GM10266 (cell line): ENCODE measurements around the gene CA5A.

Source experiments
- DNase-seq: peaks from one replicate; pipeline ENCODE4 v3.0.0; 2012; ENCODE audit errors: extremely low spot score
- TF ChIP-seq, protein P1 (sequence below): IDR thresholded peaks from 2 replicates; pipeline ENCODE4 v1.5.1; 2012; ENCODE audit warnings: mild to moderate bottlenecking, low read depth; ENCODE audit not compliant: control insufficient read depth, insufficient read depth; ENCODE audit errors: missing control alignments

The CA5A gene

GRCh38 chr16:87845213-87845612 is 91.1 kb downstream of the CA5A start:
- TF ChIP-seq, protein P1, sequence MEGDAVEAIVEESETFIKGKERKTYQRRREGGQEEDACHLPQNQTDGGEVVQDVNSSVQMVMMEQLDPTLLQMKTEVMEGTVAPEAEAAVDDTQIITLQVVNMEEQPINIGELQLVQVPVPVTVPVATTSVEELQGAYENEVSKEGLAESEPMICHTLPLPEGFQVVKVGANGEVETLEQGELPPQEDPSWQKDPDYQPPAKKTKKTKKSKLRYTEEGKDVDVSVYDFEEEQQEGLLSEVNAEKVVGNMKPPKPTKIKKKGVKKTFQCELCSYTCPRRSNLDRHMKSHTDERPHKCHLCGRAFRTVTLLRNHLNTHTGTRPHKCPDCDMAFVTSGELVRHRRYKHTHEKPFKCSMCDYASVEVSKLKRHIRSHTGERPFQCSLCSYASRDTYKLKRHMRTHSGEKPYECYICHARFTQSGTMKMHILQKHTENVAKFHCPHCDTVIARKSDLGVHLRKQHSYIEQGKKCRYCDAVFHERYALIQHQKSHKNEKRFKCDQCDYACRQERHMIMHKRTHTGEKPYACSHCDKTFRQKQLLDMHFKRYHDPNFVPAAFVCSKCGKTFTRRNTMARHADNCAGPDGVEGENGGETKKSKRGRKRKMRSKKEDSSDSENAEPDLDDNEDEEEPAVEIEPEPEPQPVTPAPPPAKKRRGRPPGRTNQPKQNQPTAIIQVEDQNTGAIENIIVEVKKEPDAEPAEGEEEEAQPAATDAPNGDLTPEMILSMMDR = no peak
- DNase-seq = no peak

GRCh38 chr16:87844809-87845208 is 91.5 kb downstream of the CA5A start:
- DNase-seq = no peak
- TF ChIP-seq, protein P1 = no peak

GRCh38 chr16:87844120-87844733 is 92.1 kb downstream of the CA5A start:
- TF ChIP-seq, protein P1 = no peak
- DNase-seq = no peak

- TF ChIP-seq, protein P1 = no peak
Measured at GRCh38 chr16:87843678-87844105, 92.6 kb downstream of the CA5A start.

DNA sequence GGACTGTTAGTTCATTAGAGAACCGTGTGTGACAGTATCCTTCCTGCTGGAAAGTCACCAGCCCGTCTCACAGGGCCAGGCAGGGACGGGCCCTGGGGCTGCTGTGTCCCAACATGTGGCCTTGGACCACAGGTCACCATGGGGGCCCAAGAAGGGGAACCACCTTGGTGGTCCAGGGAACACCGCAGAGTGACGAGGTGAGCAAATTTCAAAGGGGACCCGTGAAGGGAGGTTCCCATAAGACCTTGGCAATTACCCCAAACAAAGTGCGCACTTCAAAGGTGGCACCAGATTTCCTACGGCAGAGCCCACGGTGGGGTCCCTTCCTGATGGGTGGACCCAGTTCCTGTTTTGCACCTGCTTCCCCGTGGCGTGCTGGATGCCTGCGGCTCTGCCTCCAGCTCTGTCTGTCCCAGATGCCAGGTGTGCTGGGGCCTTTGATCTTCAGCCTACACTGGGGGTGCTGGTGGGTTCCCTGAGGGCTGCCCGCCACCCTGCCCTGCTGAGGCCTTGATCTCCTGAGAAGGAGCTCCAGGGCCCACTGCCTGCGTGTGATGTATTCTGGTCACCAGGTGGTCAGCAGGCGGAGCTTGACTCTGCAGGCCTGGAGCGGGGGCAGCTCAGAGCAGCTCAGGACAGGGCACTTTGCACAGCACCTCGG is 94.0 kb downstream of the CA5A start:
- no peak for DNase-seq
- TF ChIP-seq, protein P1 = no peak

More at GRCh38 chr16:87843678-87844105, 92.6 kb downstream of the CA5A start:
- no peak for DNase-seq

DNA sequence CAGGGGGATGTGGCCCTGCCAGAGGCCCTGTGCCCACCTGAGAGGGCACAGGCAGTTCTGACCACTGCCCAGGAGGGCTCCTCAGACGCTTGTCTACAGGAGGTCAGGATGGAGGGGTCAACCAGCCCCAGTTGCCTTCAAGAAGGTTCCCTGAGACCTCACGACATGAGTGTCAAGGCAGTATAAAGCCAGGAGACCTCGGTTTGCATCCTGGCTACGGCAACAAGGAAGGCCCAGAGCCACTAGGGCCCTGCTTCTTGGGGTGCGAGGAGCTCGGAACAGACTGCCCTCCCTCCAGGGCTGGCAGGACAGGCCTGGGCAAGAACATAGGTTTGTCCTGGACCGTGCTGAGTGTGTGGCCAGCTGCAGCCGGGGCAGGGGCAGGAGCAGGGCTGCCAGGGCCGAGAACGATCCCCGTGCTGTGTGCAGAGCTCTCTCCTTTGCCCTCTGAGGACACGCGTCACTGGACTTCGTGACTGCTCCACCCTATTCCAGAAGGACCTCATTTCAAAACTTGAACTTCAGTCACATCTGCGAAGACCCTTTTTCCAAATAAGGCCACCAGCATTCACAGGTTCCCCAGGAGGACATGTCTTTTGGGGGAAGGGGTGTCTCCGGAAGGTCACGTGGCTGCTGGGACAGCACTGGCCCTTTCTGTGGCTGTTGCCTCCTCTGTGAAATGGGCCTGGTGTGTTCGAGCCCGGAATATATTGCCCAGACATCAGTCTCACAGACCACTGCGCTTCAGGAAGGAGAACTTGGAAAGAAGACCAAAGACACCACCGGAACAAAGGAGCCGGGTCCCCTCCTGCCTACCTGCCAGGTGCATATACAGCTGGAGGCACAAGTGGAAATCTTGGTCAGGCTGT is 94.8 kb downstream of the CA5A start:
- TF ChIP-seq, protein P1 = no peak

More for the DNA sequence above, 94.8 kb downstream of the CA5A start:
- DNase-seq = no peak
